ENCODE data around the gene GP5.

Gene GP5

DNA sequence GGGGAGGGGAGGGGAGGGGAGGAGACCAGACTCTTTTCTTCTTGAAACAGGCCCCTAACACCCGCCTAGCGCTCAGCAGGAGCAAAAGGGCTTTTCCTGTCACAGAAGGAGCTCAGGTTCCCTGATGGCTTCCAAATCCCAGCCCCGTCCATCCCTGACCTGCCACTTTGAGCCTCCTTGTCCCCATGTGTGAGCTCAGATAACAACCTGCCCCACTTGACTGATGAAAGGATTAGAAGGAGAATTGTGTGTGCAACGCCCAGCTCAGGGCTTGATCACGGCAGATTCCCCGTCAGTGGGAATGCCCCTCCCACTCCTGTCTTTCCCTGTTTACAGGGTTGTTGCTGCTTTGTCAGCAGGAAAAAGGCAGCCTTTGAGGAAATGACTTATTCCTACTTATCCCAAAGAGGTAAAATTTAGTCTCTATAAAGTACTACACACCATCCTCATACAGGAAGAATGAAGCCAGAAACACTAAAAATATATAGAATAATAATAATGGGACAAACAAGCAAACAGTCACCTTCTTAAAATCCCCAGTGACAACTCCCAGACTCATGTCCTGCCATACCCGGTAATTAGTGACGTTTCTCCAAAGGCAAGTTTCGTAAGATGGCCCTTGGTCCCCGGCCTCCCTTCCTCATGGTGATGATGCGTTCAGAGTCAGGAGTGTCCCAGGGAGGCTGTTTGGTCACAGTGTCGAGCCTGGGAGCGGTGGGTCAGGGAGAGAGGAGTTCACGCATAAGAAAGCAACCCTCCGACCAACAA is 23.4 kb downstream of the GP5 start:
- no peak for DNase-seq (ENCODE audit: low read depth in 2 of 2)

DNA sequence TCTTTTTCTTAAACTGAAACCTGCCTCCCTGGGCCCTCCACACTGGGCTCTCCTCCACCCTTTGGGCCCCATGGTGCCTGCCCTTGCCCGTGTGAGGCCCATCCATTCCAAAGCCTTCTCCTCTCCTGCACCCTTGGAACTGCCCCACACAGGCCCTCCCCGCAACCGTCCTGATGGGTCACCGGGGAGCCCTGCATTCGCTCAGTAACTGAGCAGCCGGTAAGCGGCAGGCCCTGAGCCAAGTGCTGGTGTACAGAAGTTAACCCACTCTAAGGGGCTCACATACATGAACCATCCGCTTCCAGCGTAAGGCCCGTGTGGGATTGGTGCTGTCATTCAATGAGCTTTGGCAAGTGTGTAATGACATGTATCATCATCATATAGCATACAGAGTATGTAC is 24.1 kb downstream of the GP5 start:
- no peak for DNase-seq (ENCODE audit: low read depth in 2 of 2)

DNA sequence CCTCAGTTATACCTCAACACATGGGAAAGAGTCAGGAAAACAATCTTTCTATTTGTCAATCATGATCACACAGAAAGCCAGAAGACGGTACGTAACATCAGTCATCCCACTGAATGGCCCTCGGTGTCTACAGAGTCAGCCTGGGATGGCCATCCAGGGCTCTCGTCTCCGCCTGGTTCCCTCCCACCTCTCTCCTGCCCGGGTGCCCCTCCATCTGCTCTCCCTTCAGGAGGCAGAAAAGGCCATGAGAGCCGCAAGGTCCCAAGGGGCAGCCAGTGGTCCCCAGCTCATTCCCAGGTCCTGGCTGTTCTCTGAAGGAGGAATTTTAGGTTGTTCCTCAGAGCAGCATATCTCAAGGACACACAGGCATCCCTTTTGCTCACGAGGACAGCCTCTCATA is 25.2 kb downstream of the GP5 start:
- DNase-seq (ENCODE audit: low read depth in 2 of 2): no peak

DNA sequence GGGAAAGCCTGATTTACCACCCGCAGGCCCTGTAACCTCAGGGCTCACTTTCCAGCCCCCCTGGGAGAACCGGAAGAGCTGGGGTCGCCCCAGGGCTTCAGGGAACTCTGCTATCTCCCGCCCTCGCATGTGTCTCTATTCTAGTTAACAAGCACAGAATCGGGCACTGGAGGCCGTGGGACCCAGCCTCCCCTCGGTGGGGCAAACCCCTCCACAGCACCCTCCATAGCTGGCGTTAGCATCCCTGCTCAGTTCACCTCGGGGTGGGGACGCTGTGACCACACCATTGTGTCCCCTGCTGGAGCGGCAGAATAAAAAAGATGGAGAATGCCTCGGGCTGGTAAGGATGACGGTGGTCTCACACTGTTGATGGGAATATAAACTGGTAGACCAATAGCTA is 26.0 kb downstream of the GP5 start:
- no peak for DNase-seq (ENCODE audit: low read depth in 2 of 2)

DNA sequence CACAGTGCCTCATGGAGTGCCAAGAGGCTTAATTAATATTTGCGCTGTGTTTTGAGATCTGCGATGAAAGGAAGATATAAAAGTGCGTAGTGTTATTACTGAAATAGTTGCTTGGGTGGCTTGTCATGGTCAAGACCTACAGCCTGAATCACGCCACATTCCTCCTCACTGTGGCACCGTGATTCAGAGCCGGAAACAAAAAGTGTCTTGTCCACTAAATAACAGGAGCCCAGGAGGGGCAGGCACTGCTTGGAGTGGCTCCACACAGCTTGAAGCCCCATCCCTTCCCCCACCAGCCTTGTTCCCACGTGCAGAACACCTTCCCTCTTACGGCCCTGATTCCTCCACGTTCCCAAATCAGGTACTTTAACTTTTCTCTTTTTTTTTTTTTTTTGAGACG is 28.3 kb downstream of the GP5 start:
- no peak for DNase-seq (ENCODE audit: low read depth in 2 of 2)

DNA sequence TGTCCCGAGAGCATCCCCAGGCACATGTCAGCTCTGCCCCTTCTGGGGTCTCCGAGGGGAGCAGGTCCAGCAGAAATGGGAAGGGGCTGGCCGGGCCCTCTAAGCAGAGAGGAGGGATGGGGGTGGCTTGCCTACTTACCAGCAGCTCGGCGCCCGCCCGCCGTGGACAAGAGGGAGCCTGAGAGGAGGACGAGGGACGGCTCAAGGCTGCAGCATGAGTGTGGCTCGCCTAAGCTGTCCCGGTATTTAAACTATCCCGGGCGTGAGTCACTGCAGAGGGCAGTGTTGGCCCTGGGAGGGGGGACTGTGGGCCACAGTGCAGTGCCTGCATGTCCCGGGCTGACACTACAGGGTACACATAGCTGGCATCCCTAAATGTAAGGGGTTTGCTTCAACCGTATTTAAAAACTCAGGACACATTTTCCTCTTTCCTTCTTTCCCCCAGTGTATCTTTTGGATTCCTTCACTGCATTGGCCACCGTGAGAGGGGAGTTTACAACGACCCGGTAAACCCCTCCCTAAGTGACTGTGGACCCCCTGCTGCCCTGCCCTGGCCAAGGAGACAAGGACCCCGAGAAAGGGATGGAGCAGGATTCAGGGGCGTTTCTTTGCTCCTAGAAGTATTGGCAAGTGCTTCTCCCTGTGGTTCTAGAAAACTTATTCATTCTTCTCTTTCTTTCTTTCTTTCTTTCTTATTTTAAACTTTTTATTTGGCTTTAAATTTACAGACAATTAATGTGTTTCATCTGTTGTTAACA is 29.4 kb downstream of the GP5 start, which contains the start of gene LRRC15:
TSS of gene LRRC15 (minus strand) at position 222 of the 758 bp plus-strand sequence. CDS start 8,700 bp downstream, outside the sequence.
- no peak for DNase-seq (ENCODE audit: low read depth in 2 of 2)

DNA sequence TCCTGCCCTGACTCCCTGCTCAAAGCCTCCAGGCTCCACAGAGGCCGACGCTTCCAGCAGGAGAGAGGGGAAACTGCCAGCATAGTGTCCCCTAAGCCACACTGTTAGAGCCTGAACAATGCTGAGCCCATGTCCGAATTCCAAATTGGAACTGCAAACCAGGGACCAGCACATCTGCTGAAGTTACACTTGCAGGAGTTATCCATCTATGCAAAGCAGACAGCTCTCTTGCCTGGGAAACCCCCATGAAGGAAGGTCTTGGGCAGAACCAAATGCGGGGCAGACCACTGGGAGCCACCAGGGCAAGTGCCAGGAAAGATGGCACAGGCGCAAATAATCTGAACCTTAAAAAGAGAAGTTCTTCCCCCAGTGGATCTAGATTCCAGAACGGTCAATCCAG is 30.1 kb downstream of the GP5 start:
- DNase-seq (ENCODE audit: low read depth in 2 of 2): no peak

DNA sequence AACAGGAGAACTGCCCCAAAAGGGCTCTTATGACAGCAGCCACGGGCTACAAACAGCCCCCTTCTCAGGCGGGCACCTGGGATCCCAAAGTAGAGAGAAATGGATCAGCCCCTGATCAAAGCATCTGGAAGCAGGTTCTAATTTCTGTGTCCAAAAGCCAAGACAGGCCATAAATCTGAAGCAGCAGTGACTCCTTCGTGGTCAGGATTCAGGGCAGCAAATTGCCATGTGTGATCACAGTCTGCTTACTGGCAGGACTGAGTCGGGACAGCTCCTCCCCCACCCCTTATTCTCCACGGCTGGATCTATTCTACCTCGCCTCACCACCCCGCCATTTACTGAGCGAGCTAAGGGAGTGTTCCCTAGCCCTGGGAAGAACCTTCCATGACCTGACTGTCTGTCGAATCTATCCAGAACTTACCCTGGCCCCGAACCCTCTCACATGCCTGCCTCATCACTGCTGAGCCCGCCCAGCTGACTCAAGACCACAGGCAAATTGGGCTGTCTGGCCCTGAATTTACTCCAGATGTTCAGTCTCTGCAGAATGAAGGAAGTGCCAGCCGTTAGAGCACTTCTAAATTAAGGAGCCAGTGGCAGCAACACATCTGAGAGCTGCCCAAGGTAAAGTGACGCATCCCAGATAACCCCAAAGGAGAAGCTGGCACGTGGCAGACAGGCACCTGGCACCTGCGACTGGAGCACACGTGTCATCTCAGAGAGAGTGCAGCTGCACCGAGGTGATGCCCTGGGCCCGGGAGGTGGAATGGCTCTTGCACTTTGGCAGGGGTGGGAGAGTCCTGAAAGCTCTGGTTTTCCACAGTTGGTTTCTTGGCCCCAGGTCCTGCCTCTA is 30.8 kb downstream of the GP5 start:
- DNase-seq (ENCODE audit: low read depth in 2 of 2): no peak

DNA sequence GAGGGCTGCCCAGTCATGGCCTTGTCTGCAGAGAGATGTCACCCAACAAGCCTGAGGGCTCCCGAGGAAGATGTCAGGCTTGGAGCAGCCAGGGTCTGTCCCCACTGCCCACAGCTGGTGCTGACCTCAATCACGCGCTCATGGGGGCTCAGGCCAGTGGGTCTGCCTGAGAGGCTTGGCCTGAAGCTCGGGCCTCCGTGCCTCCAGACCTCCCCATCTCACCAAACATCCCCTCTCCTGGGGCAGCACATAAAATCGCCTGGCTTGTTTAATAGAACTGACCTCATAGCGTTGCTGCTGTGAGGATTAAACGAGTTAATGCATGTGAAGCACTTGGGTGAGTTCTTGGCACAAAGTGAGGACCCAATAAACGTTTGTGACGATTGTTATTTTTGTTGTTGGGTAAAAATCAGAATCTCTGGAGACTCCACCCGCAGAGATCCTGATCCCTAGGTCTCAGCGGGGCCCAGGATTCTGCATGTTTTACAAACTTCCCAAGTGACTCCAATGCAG is 33.0 kb downstream of the GP5 start:
- no peak for DNase-seq (ENCODE audit: low read depth in 2 of 2)

DNA sequence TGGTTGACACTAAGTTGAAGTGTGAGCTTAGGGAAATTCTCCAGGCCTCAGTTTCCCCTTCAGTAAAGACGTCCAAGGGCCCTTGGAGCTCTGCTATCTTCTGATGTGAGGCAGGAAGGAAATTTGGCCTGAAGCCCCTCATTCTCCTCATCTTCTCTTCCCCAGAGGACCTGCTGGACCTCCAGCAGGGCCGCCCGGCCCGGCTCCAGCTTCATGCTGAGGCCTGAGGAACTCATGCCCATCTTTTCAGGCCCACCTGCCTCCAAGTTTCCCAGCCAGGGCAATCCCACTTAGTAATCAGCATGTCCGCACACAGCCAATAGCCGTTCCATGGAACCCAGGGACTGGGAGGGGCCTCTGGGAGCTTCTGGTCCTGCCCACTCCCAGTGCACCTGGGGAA is 33.5 kb downstream of the GP5 start:
- no peak for DNase-seq (ENCODE audit: low read depth in 2 of 2)

DNA sequence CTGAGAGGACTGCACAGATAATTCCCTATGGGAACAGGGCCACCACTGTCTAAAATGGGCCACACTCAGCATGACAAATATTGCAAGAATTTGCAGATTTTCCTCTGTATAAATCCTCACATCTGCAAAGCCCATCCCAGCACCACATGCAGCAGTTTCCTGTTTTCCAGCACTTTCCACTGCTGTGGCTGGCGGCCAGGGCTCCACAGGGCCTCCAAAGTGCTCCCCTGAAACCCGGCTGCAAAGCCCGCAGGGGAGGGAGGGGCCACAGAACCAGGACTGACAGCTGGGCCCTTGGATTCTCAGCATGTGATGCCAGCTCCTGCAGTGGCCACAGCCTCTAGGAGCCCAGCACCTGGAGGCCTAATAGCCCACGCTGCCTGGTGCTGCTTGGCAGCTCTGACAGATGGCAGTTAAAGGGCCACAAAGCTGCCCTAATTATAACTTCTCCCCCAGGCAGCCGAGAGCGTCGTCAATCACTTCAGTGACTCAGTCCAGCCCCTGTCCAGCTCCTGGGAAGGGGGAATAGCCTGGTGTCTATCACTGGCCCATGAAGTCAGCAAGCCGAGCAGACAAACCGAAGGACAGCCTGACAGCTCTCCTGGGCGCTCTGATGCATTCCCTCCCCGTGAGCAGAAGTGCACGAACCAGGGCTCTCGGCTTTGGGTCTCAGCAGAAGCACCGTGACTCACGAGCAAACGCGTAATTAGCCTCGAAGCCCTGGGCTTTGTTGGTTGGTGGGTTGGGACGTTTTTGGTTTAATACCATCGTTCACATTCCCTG is 34.2 kb downstream of the GP5 start:
- no peak for DNase-seq (ENCODE audit: low read depth in 2 of 2)

DNA sequence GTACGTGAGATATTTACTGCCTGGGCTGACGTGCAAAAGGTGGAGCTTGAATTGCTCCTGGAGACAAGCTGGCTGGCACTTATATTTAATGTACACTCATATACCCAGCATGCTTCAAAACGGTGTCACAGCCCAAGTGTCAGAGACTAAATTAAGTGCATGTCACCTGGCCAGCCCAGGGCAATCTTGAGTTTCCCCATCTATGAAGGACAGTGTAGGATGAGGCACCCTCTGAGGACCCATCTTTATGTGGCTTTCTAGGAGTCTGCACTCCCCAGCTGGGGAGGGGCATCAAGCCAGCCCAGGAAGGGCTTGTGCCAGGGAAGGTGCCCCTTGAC is 34.8 kb downstream of the GP5 start:
- no peak for DNase-seq (ENCODE audit: low read depth in 2 of 2)

DNA sequence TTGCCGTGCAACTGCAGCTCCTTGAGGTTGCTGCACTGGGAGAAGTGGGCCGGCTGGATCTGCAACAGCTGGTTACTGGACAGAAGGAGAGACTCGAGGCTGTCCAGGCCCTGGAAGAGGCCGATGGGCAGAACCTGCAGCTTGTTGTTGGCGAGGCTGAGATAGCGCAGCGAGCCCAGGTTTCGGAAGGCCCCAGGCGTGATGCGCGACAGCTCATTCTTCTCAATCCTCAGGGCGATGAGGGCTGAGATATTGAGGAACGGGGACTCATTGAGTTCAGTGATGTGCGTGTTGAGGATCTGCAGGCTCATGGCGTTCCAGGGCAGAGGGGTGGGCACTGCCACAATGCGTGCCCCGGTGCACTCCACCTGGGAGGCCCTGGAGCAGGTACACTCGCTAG is 38.5 kb downstream of the GP5 start:
- no peak for DNase-seq (ENCODE audit: low read depth in 2 of 2)

DNA sequence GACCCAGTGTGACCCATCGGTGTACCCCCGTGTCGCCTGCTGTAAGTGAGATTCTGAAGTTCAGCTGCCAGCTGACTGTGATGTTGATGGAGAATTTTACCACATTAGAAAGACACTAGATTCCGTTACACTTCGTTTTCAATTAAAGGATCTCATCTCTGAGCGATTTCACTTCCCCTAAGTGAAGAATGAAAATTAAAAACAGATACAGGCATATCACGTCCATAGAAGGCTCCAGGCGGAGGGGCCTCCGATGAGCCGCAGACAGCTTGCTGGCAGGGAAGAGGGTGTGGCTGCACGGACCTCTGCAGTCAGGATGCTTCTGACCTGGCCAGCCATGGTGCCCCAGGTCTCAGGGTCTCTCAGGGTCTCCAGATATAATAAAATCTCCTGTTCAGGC is 41.4 kb downstream of the GP5 start:
- no peak for DNase-seq (ENCODE audit: low read depth in 2 of 2)

DNA sequence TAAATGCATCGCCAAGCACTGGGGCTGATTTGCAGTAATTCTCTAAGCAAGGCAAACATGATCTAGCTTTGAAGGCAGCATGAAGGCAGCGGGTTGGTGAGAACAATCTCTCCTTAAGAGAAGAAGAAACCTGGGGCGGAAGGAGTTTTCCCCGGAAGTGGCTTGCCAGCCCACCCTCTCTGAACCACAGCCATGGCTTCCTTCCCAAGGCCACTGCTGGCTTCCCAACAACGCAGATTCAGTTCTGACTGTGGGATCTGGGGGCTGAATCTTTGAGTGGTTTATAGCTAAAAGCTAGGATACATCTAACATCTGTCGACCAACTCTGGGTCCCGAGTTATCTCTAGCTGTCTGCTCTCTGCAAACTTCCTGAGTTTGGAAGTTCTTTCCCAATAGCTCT is 43.7 kb downstream of the GP5 start:
- DNase-seq (ENCODE audit: low read depth in 2 of 2): no peak

DNA sequence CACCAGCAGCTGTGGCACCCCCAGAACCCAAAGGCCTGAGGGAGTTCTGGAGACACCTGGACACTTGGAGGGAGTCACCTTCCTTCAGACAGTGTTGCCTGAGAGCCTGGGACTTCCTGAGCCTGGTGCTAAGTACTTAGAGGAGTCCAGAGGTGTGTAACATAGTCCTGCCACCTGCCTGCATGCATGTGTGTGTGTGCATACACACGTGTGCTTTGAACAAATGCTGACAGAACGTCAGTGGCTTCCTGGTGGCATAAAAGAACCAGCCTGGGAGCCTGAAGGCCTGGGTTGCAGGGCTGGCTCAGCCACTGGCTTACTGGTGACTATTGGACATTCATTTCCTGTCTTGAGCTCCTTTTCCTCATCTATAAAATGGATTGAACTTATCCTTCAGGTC is 44.8 kb downstream of the GP5 start:
- no peak for DNase-seq (ENCODE audit: low read depth in 2 of 2)

DNA sequence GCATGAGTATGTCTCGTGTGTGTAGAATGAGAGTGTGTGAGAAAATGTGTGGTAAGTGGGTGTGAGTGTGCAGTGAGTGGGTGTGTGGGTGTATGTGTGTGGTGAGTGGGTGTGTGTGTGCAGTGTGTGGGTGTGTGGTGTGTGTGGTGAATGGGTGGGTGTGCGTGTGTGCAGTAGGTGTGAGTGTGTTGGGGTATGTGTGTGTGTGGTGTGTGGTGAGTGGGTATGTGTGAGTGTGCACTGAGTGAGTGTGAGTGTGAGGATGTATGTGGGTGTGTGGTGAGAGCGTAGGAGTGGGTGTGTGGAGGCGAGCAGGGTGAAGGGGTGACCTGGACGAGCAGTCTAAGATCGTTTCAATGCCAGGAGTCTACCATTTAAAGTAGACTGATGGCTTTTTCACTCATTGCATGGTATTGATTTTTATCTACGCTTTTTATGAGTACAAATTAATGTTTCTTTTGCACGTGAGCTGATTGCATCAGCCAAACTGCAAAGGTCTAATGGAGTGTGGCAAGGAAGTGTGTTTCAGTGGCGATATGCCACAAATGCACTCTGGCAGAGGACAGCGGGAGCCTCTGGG is 46.3 kb downstream of the GP5 start:
- DNase-seq (ENCODE audit: low read depth in 2 of 2): no peak

DNA sequence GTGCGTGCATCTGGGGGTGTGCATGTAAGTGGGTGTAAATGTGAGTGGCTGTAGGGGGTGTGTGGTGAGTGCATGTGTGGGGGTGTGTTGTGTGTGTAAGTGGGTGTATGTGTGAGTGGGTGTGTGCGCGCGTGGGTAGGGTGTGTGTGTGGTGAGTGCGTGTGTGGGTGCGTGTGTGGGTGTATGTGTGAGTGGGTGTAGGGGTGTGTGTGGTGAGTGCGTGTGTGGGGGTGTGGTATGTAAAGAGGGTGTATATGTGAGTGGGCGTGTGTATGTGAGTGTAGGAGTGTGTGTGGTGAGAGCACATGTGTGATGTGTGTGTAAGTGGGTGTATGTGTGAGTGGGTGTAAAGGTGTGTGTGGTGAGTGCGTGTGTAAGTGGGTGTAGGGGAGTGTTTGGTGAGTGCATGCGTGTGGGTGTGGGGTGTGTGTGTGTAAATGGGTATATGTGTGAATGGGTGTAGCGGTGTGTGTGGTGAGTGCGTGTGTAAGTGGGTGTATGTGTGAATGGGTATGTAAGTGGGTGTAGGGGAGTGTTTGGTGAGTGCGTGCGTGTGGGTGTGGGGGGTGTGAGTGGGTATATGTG is 47.0 kb downstream of the GP5 start:
- DNase-seq (ENCODE audit: low read depth in 2 of 2): no peak

DNA sequence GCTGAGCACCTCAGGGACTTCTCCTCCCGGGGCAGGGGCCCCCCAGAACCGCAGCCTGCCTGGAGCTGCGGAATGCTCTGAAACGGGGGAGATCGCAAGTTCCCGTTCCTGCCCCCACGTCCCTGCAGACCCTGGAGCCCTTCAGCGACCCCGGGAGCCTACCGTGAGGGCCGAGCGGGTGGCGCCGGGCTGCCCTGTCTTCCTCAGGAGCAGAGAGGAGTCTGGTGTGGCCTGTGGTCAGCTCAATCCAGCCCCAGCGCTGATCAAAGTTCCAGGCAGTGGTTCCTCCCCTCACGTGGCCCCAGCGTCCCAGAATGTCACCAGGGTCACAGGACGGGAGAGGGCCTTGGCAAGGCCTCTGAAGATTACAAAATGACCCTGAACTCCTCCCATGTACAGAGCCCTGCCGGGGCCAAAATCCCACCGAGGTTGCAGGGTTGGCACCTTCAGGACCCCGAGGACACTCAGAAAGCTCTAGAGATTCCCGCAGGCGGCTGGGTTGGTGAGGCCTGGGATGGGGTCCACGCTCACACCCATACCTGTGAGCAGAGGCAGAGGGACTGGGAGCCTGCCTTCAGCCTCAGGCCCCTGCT is 47.9 kb downstream of the GP5 start, which contains the start of gene CPN2:
TSS of gene CPN2 (minus strand) at position 249 of the 593 bp plus-strand sequence. CDS start 8,626 bp downstream, outside the sequence.
- no peak for DNase-seq (ENCODE audit: low read depth in 2 of 2)

DNA sequence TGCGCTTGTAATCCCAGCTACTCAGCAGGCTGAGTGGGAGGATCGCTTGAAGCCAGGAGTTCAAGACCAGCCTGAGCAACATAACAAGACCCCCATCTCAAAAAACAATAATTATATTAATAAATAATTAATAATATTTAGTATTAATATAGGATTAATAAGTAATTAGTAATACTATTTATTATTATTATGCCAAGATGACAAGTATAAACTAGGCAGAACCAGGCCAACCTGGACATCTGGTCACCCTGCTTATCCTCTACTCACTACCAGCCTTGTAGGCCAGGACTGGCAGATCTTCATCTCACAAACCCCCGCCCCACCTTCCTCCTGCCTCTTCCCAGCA is 48.4 kb downstream of the GP5 start:
- DNase-seq (ENCODE audit: low read depth in 2 of 2): no peak
